Islet precursor cell (in vitro differentiated cells): ENCODE measurements around the gene PPP1R12B.
"Not testable (repeated sequence)": the region's sequence is repeated elsewhere in the genome, so short reads cannot be mapped to it uniquely, and the experiment has no call there.

Experiments
- DNase-seq: peaks from one replicate; pipeline ENCODE4 v3.0.0-alpha.2; 2018

The PPP1R12B gene

DNA sequence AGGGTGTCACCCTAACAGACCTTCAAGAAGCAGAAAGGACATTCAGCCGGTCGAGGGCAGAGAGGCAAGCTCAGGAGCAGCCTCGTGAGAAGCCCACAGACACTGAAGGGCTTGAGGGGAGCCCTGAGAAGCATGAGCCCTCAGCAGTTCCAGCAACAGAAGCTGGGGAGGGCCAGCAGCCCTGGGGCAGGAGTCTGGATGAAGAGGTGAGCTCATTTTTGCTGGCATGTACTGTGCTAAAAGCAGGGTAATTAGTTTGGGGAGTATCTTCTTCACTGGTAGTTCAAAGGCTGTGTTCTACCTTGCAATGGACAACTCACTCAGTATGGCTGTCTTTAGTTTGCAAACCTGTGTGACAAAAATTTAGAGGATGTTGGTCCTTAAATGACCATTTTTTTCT, 144.6 kb downstream of the PPP1R12B start:
- peak; percentile 87 for DNase-seq

DNA sequence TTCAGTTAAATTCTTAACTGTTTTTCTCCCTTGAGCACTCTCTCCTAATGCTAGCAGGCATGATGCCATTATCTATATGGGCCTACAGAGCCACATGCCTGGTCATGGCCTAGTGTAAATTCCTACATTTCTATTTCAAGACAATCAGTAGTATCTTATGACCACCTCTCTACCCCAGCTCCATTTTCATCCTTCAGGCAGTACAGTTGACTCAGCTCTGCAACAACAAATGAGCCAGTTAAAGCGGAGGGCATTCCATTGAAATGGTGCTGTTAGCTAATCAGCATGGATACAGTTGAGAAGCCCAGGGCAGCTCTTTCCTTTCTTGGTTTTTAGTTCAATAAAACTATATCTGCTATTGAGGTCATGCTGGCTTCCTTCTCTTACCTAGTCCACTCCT, 150.0 kb downstream of the PPP1R12B start:
- peak; percentile 75 for DNase-seq

DNA sequence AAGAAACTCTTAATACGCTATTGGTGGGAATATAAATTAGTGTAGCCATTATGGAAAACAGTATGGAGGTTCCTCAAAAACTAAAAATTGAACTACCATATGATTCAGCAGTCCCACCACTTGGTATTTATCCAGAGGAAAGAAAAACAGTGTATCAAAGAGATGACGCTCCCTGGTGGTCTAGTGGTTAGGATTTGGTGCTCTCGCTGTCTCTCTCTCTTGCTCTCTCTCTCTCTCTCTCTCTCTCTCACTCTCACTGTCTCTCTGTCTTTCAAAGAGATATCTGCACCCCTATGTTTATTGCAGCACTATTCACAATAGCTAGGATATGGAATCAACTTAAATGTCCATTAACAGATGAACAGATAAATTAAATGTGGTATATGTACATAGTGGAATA, 151.5 kb downstream of the PPP1R12B start:
- not testable (repeated sequence) for DNase-seq

DNA sequence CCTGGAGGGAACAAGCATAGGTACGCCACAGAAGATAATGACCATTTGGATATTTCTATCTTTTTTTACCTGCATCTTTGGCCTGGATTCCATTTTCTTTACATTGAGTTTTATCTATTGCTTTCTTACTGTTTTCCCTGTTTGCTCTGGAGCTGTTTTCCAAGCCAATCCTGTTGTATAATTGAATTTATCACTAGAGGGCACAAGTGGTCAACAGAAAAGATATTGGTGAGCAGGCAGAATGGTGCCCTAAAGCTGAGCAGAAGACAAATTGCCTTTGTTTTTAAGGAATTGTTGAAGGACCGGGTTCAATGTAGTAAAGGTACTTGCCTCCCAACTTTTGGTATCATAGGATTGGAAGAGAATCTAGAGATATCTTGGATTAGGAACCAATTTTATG, 152.8 kb downstream of the PPP1R12B start:
- no peak for DNase-seq

DNA sequence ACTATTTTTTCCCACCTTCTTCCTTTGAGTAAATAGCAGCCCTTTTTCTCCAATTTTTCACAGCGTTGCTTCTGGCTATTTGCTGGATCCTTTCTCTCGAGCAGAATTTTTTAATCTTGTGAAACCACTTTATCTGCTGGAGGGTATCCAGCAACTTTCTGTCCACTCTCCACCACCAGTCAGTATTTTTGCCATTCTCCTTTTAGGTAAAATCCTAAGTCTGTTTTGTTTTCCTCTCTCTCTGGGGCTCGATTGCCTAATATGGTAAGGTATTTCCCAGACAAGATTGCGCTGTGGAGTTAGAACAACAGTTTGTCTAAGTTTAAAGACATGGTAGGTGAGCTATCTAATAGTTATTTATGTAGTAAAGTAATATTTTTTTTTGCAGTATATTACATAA, 156.9 kb downstream of the PPP1R12B start:
- no peak for DNase-seq

DNA sequence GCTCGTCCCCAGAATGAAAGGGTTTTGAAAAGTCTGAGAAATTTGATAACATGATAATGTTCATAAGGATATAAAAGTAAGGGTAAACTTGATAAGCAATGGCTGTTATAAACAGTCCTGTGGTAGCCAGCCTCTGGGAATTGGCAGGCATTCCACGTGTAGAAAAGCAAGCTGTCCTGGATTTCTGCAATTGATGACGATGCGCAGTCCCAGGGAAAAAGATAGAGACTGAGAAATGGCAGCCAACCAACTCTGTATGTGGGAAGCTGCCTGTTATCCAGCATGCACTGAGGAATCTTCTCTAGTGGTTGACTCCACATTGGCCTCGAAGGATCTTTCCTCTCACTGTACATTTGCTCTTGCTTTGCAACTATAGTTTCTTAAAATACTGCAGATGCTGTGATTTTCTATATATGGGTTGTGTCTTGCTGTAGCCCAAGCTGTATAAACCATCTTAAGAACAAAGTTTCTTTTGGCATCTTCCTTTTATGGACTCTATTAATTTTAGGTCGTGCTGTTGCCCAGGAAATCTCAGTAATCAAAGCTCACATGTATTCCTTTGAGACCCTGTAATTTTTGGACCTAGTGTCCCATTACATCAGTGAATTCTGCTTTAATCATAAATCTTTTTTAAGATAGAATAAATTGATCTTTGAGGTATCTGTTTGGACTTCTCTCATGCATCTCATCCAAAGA, 157.5 kb downstream of the PPP1R12B start:
- peak; percentile 60 for DNase-seq

DNA sequence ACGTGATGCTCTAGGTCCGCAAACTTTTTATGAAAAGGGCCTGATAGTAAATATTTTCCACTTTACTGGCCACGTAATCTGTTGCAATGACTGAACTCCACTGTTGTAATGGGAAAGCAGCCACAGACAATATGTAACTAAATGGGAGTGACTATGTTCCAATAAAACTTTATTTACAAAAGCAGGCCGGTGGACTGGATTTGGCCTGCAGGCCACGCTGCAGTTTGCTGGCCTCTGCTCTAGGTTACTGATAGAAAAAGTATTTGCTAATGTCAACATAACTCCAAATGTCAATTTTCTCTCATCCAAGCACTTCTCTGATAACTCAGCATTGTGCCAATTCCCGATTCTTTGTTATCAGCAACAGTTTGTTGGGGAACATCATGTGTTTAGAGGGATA, 160.4 kb downstream of the PPP1R12B start:
- not testable (repeated sequence) for DNase-seq

DNA sequence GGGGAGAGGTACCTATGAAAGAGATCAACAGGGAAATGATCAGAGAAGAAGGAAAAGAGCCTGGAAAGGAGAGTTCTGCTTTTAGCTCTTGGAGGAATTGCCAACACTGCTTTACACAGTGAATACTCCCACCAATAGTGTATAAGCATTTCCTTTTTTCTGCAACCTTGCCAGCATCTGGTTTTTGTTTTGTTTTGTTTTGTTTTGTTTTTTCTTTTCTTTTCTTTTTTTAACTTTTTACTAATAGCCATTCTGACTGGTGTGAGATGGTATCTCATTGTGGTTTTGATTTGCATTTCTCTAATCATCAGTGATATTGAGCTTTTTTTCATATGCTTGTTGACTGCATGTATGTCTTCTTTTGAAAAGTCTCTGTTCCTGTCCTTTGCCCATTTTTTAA, 165.4 kb downstream of the PPP1R12B start:
- not testable (repeated sequence) for DNase-seq

DNA sequence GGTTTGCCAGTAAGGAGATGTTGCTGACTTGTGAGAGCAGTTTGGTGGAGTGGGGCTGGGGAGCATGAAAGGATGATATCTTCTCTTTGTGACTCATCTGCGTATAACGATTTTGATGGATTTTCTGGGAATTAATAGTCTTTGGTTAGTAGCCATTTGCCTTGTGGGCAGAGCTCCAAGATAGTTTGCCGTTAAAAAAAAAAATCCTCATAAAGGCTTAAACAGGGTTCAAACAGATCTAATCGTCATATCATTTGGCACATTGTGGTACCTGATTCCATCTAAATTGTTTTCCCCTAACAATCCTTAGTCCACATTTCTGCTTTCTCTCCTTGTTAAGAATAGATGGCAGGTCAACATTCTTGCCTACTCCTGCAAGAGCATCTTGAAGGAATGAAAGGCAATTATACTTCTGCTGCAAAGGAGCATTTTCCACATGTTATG, 168.0 kb downstream of the PPP1R12B start:
- no peak for DNase-seq

DNA sequence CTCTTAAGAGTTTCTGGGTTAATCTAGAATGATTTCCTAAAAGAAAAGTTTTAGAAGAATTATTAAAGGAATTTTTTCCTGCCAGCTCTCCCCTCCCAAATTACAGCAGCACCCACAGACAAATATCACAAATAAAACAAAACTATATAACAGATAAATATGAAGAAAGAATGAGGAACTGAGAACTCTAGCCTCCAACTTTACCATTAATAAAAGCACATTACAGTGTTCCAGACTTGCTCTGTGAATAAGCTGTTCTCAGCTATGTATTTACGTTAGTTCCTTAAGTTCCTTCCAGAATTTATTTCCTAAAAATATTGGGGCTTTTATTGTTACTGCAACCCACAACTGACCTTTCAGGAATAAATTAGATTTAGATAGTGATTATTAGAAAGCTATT, 168.6 kb downstream of the PPP1R12B start:
- DNase-seq, result not testable (repeated sequence)

DNA sequence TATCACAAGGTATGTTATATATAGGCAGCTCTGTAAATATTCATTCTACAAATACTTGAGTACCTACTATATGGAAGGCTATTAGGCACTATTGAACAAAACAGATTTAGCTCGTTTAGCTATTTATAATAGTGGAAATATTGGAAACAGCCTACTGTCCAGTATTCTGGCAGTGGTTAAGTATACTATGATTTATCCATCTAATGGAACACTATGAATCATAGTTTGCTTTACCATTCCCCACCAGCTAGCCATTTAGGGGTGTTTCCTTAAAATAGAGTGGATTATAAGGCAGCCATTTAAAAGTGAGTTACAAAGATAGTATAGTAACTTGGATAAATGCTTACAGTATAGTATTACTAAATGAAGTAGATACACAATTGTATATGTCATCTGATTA, 169.7 kb downstream of the PPP1R12B start:
- DNase-seq, result not testable (repeated sequence)

DNA sequence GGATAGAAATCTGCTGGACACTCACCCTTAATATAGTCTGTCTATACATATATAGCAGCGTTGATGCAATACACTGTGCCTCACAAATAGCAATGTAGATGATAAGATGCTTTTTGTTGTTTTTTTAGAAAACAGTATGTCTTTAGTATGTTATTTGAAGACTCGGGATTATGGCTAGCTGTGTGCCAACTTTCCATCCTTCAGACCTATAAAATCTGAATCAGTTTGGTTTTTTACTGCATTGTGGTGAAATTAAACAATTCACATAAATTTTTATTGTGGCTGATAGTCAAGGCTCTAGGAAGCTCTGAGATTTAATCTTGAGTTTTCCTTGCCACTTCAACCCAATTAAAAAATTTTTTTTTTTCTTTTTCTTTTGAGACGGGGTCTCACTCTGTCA, 170.4 kb downstream of the PPP1R12B start:
- not testable (repeated sequence) for DNase-seq

DNA sequence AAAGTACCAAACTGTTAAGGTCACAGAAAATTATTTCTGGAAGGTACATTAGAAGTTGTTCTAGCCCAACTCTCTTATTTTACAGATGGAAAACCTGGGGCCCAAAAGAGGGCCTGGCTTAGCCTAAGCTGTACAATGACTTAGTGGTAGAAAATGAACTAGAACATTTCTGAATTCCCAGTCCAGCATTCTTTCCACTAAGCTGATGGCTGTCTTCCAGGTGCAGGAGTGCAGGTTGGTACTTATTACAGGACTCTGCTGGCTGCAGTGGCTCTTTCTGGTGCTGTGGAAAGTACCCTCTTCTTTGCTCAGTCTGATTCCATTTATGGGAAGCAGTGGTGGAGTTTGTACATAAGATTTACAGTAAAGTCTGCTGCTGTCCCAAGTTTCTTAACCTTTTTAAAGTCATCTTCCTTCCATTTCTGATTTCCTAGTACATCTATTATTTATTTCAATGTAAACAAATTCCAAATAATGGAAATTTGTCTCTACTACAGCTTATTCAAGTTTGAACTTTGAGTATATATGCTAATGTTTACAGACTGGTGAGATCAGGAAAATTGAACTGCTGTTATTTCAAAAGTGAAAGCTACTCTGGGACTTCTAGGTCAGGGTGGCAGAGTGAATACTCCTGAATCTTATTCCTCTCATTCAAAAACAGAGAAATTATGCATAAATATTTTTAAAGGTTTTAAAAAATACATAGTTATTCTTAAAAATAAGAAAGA, 171.8 kb downstream of the PPP1R12B start:
- DNase-seq, result not testable (repeated sequence)

DNA sequence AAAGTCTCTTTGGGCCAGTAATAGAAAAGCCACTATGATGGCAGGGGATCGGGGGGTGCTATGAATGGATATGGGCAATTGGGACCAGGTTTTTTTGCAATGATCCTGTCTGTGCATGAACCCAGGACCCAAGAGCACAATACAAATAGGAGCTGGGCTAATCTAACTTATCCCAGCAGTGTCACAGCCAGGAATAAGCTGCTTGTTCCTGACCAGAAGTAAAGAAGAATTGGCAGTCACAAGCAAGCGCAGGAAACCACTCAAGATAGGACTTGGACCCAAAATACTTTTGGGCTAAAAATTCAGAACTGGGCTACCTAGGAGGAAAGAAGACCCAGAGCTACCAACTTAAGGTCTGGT, 172.3 kb downstream of the PPP1R12B start:
- not testable (repeated sequence) for DNase-seq

DNA sequence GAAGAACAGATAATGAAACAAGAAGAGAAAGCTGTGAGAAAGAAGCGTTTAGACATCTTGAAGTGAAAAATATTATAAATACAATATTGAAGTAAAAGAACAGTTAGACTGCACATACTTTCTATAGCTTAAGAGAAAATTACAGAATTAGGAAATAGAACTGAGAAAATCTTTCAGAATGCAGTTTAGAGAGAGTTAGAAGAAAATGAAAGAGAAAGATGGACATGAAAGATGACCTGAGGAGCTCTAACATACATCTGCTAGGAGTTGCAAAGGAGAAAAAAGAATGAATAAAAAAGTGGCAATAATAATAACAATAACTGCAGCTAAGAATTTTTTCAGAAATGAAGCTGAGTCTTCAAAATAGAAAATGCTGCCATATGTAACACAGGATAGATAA, 173.0 kb downstream of the PPP1R12B start:
- not testable (repeated sequence) for DNase-seq

DNA sequence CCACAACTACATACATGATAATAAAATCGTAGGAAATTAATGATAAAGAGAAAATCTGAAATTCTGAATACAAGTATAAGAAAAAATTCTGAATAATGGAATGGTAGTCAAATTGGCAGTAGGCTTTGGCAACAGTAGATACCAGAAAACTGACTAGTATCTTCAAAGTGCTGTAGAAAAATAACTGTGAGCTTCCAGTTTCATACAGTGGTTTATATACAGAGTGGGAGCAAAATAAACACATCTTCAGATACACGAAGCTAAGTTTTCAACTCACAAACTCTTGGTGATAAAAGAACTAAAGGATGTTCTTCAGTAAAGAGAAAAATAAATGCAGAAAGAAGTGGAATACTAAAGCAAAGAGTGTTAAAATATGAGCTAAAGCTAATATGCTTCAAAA, 173.4 kb downstream of the PPP1R12B start:
- DNase-seq, result no peak

DNA sequence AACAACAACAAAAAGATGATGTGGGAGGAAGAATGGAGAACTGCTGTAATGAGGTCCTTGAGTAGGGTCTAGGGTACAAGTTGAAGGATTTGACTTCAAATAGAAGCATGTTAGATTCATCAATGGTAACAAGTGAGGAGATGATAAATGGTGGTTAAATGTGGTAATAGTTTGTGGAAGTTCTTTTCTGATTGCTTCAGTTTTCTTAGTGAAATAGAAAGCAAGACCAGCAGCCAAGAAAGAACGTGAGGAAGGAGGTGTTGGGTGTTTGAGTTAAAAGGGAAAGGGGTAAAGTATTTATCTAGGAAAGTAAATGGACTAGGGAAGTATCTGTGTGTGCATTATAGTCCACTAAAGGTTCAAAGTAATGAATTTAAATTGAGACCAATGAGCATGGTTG, 177.6 kb downstream of the PPP1R12B start:
- not testable (repeated sequence) for DNase-seq

DNA sequence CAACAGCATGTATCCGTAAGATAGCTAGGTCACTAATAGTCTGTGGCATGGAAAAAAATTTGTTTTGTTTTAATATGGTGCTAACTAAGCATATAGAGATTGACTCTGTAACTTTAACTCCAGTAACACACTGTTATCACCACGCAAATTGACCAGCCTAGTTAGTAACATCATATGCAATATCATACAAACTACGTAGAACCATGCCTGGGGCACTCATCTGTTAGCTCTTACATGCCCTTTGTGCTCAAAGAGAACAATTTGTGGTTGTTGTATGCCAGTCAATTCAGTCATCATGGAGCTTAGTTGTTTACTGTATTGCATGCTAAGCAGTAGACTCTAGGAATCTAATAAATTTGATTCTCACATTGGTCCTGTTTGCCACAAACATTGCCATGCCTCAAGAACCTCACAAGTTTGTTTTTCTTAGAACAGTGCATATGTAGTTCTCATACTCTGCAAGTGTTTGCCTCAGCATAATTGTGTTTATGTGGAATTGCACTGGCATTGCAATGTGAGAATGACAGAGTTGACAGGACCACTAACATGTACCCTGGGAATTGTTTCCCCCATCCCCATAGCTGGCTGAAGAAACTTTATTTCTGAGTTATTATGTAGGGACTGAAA, 179.7 kb downstream of the PPP1R12B start:
- not testable (repeated sequence) for DNase-seq

DNA sequence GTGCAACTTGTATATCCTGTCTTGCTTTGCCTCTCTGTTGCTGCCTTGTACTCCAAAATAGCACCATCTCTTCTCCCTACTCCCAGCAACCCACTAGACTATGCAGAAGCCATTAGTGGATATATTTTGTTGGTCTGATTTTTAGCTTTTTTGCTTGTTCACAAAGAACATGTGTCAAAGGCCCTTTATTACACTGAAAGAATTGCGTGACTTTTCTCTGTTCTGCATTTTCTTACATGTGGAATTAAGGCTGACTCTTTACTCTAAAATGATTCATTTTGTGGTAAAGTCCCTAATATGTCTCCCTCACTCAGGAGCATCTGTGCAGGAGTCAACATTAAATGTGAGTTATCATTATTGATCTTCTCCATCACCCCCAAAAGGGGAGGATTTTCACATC, 182.2 kb downstream of the PPP1R12B start:
- DNase-seq, result not testable (repeated sequence)

DNA sequence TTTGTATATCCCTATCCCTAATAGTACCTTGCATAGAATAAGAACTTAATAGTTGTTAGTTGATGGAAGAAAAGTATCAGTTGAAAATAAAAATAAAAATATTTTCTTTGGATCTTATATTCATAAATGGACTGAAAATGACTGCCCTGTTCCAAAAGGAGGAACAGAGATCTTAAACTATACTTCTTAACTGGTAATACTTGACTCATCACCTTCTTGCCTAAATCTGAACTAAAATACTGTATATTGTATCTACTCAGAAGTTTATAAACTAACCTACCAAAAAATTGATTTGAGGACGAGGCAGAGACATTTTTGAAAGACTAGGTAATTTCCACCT, 182.9 kb downstream of the PPP1R12B start:
- DNase-seq, result no peak

DNA sequence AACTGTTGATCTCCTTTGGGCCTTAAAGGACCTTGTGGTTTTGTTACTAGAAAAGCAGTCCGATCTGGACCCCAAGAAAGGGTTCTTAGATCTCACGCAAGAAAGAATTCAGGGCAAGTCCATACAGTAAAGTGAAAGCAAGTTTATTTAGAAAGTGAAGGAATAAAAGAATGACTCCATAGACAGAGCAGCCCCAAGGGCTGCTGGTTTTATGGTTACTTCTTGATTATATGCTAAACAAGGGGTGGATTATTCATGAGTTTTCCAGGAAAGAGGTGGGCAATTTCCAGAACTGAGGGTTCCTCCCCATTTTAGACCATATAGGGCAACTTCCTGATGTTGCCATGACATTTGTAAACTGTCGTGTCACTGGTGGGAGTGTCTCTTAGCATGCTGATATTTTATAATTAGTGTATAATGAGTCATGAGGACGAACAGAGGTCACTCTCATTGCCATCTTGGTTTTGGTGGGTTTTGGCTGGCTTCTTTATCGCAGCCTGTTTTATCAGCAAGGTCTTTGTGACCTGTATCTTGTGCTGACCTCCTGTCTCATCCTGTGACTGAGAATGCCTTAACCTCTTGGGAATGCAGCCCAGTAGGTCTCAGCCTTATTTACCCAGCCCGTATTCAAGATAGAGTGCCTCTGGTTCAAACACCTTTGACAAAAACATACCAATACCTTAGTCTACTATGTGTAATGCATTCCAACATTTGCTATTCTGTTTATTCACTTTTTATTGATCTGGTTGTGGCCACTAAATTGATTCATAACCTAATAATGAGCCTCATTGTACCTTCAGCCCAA, 183.5 kb downstream of the PPP1R12B start:
- DNase-seq, result peak; percentile 63

DNA sequence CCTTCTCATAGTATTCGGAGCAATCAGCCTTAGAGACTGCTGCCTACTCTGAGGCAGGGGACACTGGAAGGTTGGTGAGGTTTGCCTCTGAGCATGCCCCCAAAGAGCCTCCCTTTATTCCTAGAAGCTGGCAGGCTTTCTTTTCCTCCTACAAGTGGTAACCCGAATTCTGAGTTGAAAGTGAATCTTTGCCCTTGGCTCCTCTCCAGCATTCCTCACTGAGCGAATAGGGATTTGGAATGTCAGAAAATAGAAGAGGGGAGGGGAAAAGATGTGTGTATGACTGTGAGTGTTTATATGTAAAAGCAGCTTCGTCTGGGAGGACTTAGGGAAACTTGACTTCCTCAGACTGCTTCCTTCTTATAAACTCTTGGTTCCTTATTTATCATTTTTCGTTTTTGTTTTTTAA, 190.7 kb downstream of the PPP1R12B start:
- DNase-seq, result peak; percentile 54

DNA sequence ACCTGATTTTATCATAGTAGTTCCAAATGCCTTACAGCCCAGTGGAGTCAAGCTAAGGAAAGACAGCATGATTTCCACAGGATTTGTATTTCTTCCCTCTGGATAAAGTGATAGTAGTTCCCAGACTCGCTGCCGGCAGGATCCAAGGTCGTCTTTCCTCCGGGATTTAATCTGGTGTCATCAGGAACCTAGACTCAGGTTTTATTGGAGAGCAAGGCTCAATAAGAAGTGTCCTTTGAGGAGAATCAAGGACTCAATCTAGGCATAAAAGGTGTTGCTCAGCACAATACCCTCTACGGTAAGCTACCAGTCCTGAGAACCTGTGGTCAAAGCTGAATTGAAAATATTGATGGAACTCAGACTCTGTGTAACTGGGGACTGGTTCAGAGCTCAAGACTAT, 191.1 kb downstream of the PPP1R12B start:
- not testable (repeated sequence) for DNase-seq
